HCT116 (cell line): ENCODE data around the gene NFE2L2. TPM values are rescaled to one million over a fixed set of nuclear protein-coding genes. Genes with fewer than 3 reads are reported as not detected.

Source experiments
- ATAC-seq: fragments of 200-7000 bp; cut with Tn5 transposase; 2 replicates; pipeline ENCODE4 v1.9.1; 2020; ENCODE audit warnings: mild to moderate bottlenecking, moderate library complexity
- BruUV-seq: library from RNA; stranded (reverse); fragments of 400-500 nt; replicated peaks from 2 replicates; lab custom pipeline; 2021; lab: Mats Ljungman, UMichigan
- CTCF ChIA-PET: fragments of 300-600 bp; sonication (Branson Sonifier 250); formaldehyde crosslinking; loops from one replicate; lab custom pipeline; 2021; ENCODE audit warnings: antibody characterized with exemption; lab: Charles Lee
- POLR2A ChIA-PET: fragments of 300-600, 350-600 bp; sonication (Branson Sonifier 250); formaldehyde crosslinking; loops from one replicate; lab custom pipeline; 2021; ENCODE audit warnings: antibody characterized with exemption; lab: Charles Lee
- RAD21 ChIA-PET, 2 experiments: fragments of 300-600 bp; sonication (Branson Sonifier 250); formaldehyde crosslinking; loops; one replicate each; lab custom pipeline; 2023; ENCODE audit warnings: low total read pairs in 2 of 2; ENCODE audit not compliant: uncharacterized antibody in 2 of 2, unreplicated experiment in 2 of 2, low non-redundant PET in 1 of 2; lab: Charles Lee
- DNase-seq: peaks from one replicate; pipeline ENCODE4 v3.0.0-alpha.2; 2010; ENCODE audit warnings: low read depth, low spot score
- H2AFZ ChIP-seq: fragments of 200-600 bp; shearing (Covaris generic), sonication (generic); 2 replicates; pipeline ENCODE4 v1.6.1; 2017; ENCODE audit warnings: low read depth, mixed run types, mixed read lengths, antibody characterized with exemption, low read length; ENCODE audit not compliant: poor library complexity, severe bottlenecking
- H3K27ac ChIP-seq: 2 replicates; pipeline ENCODE4 v1.5.1; 2012; ENCODE audit warnings: low read depth, low read length
- H3K27me3 ChIP-seq: fragments of 200-600 bp; sonication (generic); 2 replicates; pipeline ENCODE4 v1.6.1; 2016; ENCODE audit warnings: mixed run types, low read length, mixed read lengths; ENCODE audit not compliant: insufficient read depth
- H3K36me3 ChIP-seq, 2 experiments: fragments of 200-500 bp in 1 of 2; fragments of 200-600 bp in 1 of 2; sonication (Bioruptor generic) in 1 of 2; sonication (generic) in 1 of 2; 2 replicates each; pipeline versions ENCODE4 v1.5.1 to v1.6.1; 2014 to 2016; ENCODE audit warnings: low read length in 2 of 2, inconsistent platforms in 1 of 2, mixed read lengths in 1 of 2, mixed run types in 1 of 2; ENCODE audit not compliant: insufficient read depth in 2 of 2, control insufficient read depth in 1 of 2
- H3K4me1 ChIP-seq, 2 experiments: fragments of 200-600 bp in 1 of 2; sonication (generic) in 1 of 2; 2 replicates each; pipeline versions ENCODE4 v1.5.1 to v1.6.1; 2012 to 2017; ENCODE audit warnings: low read length in 2 of 2, inconsistent platforms in 1 of 2, mild to moderate bottlenecking in 1 of 2, mixed read lengths in 1 of 2, mixed run types in 1 of 2, moderate library complexity in 1 of 2; ENCODE audit not compliant: insufficient read depth in 2 of 2, control insufficient read depth in 1 of 2
- H3K4me2 ChIP-seq: fragments of 200-600 bp; sonication (generic); 2 replicates; pipeline ENCODE4 v1.6.1; 2017; ENCODE audit warnings: mixed run types, low read length, mixed read lengths
- H3K4me3 ChIP-seq, 2 experiments: fragments of 200-600 bp in 1 of 2; sonication (generic) in 1 of 2; replicated peaks in 1 of 2; 2 replicates each; pipeline ENCODE4 v1.5.1; 2011 to 2016; ENCODE audit warnings: low read length in 2 of 2, control low read depth in 1 of 2, low read depth in 1 of 2, mild to moderate bottlenecking in 1 of 2, mixed read lengths in 1 of 2, mixed run types in 1 of 2
- H3K79me2 ChIP-seq: fragments of 200-600 bp; sonication (generic); 2 replicates; pipeline ENCODE4 v1.6.1; 2017; ENCODE audit warnings: mild to moderate bottlenecking, mixed run types, low read length, moderate library complexity, mixed read lengths; ENCODE audit not compliant: insufficient read depth
- H3K9ac ChIP-seq: fragments of 200-600 bp; sonication (generic); 2 replicates; pipeline ENCODE4 v1.6.1; 2016; ENCODE audit warnings: low read length, mixed read lengths
- H3K9me2 ChIP-seq: fragments of 200-600 bp; sonication (generic), shearing (Covaris generic); 2 replicates; pipeline ENCODE4 v1.6.1; 2017; ENCODE audit warnings: mixed run types, mild to moderate bottlenecking, moderate library complexity; ENCODE audit not compliant: insufficient read depth
- H3K9me3 ChIP-seq, 2 experiments: fragments of 200-500 bp in 1 of 2; fragments of 200-600 bp in 1 of 2; sonication (Bioruptor generic) in 1 of 2; sonication (generic) in 1 of 2; 2 replicates each; pipeline ENCODE4 v1.6.1; 2014 to 2017; ENCODE audit warnings: low read length in 2 of 2, mixed read lengths in 2 of 2, inconsistent platforms in 1 of 2, low read depth in 1 of 2, mild to moderate bottlenecking in 1 of 2, mixed run types in 1 of 2, moderate library complexity in 1 of 2; ENCODE audit not compliant: control insufficient read depth in 1 of 2, insufficient read depth in 1 of 2
- H4K20me1 ChIP-seq: fragments of 200-600 bp; sonication (generic), shearing (Covaris generic); 2 replicates; pipeline ENCODE4 v1.6.1; 2017; ENCODE audit warnings: mixed run types, mild to moderate bottlenecking, moderate library complexity; ENCODE audit not compliant: insufficient read depth
- CEBPB ChIP-seq: IDR thresholded peaks from 2 replicates; pipeline ENCODE4 v1.6.1; 2012; ENCODE audit warnings: low read depth
- EGR1 ChIP-seq: IDR thresholded peaks from 2 replicates; pipeline ENCODE4 v1.6.1; 2012; ENCODE audit warnings: low read depth
- ELF1 ChIP-seq: IDR thresholded peaks from 2 replicates; pipeline ENCODE4 v1.6.1; 2012; ENCODE audit warnings: low read depth, borderline replicate concordance
- EZH2phosphoT487 ChIP-seq: fragments of 200-600 bp; IDR thresholded peaks from 2 replicates; pipeline ENCODE4 v1.6.1; 2018; ENCODE audit warnings: antibody characterized with exemption, borderline replicate concordance
- JUND ChIP-seq: IDR thresholded peaks from 2 replicates; pipeline ENCODE4 v1.6.1; 2012
- RAD21 ChIP-seq: IDR thresholded peaks from 2 replicates; pipeline ENCODE4 v1.6.1; 2012; ENCODE audit warnings: low read depth, mild to moderate bottlenecking
- SRF ChIP-seq: IDR thresholded peaks from 2 replicates; pipeline ENCODE4 v1.6.1; 2012; ENCODE audit warnings: low read depth
- ZFX ChIP-seq: fragments of 450-650 bp; IDR thresholded peaks from 2 replicates; pipeline ENCODE4 v1.6.1; 2017
- ZNF274 ChIP-seq: fragments of 200-500 bp; sonication (Bioruptor generic); IDR thresholded peaks from 2 replicates; pipeline ENCODE4 v1.6.1; 2014; ENCODE audit warnings: mild to moderate bottlenecking, low read depth, low read length, inconsistent platforms
- intact Hi-C: fragments of 100-400 bp; cut with micrococcal nuclease; formaldehyde crosslinking; loops from 2 replicates; pipeline ENCODE4 v1.10.0; 2022
- total RNA-seq: library from RNA; stranded (reverse); gene quantifications from one replicate; pipeline ENCODE4 v1.2.1, GENCODE V29; 2021; ENCODE audit not compliant: unreplicated experiment
- TF ChIP-seq, protein P1 (sequence below), 3 experiments: fragments of 200-600 bp in 1 of 3; sonication (generic) in 1 of 3; IDR thresholded peaks in 2 of 3; conservative IDR thresholded peaks in 1 of 3; 2 replicates each; pipeline ENCODE4 v1.5.1; 2012 to 2017; ENCODE audit warnings: low read depth in 2 of 3, low read length in 2 of 3, antibody characterized with exemption in 1 of 3, borderline replicate concordance in 1 of 3, control low read depth in 1 of 3, mild to moderate bottlenecking in 1 of 3, mixed read lengths in 1 of 3, mixed run types in 1 of 3, moderate library complexity in 1 of 3; ENCODE audit not compliant: insufficient read depth in 1 of 3
- TF ChIP-seq, protein P2 (sequence below): IDR thresholded peaks from 2 replicates; pipeline ENCODE4 v1.6.1; 2012

The NFE2L2 gene
- total RNA-seq, 1 experiment from 2014 or later, result 106 TPM

DNA sequence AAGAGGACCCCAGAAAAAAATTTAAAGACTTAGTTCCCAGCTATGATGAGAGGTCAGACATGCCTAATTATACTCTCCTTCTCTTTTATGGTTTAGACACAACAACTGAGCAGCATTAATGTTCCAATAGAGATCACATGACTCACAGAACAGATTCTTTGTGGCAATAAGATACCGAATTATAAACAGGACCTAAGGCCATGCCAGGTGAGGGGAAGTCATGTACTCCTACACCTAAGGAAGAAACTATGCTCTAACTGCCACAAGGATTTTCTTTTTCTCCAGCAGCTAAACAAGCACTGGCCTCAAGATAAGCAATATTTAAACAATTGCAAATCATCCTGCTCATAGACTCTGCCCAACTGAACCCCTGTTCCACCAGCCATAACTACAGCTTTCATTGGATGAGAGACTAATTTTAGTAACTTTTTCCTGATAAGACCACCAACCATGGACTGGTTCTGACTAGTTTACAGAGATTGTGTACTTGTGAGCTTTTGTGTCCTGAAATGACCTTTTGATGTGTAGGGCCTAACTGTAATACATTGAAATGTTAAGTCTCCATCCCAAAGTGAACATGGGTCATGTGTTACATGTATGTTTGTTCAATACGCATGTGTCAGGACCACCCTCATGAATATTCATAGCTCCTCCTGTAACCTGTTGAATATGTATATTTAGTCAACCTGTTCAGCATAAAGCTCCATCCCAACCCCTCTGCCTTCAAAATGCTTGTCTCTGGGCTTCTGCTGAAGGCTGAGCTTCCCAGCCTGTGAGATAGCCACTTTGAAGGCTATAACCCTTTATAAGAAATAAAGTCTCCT, 21.6 kb upstream of the NFE2L2 start:
- Histone ChIP-seq H3K27ac (no peak overlapping the region), H3K27me3 (no peaks in the 10 kb centered on the region), H3K9me2 (no peaks in the 10 kb centered on the region), H3K4me2 (no peak overlapping the region), H3K79me2 (no peaks in the 10 kb centered on the region), H3K4me3 (no peak overlapping the region), H4K20me1 (no peaks in the 10 kb centered on the region), H3K9me3 (no peaks in the 10 kb centered on the region), H2AFZ (no peak overlapping the region), H3K9ac (no peak overlapping the region), H3K4me1 (peaks cover 0 to 12% of the 10 kb centered on the region in 2 experiments; a peak in 1 of 4 replicates), H3K36me3 (no peaks in the 10 kb centered on the region)
- no TSS peak for BruUV-seq
- no peak for ATAC-seq
- TF ChIP-seq EZH2phosphoT487 (no peak), ZNF274 (no peak), JUND (no peak), ELF1 (no peak), ZFX (no peak), CEBPB (no peak), EGR1 (no peak), RAD21 (no peak), SRF (no peak)
- TF ChIP-seq, protein P1, sequence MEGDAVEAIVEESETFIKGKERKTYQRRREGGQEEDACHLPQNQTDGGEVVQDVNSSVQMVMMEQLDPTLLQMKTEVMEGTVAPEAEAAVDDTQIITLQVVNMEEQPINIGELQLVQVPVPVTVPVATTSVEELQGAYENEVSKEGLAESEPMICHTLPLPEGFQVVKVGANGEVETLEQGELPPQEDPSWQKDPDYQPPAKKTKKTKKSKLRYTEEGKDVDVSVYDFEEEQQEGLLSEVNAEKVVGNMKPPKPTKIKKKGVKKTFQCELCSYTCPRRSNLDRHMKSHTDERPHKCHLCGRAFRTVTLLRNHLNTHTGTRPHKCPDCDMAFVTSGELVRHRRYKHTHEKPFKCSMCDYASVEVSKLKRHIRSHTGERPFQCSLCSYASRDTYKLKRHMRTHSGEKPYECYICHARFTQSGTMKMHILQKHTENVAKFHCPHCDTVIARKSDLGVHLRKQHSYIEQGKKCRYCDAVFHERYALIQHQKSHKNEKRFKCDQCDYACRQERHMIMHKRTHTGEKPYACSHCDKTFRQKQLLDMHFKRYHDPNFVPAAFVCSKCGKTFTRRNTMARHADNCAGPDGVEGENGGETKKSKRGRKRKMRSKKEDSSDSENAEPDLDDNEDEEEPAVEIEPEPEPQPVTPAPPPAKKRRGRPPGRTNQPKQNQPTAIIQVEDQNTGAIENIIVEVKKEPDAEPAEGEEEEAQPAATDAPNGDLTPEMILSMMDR (IDR thresholded peaks at IDR 0.05 in 2 of 3, conservative IDR thresholded peaks at IDR 0.05 in 1 of 3; ENCODE audit: borderline replicate concordance in 1 of 3, insufficient read depth in 1 of 3, low read depth in 2 of 3, low read length in 2 of 3), result no peak
- TF ChIP-seq, protein P2, sequence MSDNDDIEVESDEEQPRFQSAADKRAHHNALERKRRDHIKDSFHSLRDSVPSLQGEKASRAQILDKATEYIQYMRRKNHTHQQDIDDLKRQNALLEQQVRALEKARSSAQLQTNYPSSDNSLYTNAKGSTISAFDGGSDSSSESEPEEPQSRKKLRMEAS, result no peak
- intact Hi-C loops, result no loop called here
- DNase-seq, result no peak
- ChIA-PET POLR2A (interaction anchor here (0.8 kb wide), 1 partner anchor 22 kb away, joined by 4 read pairs; no protein-coding TSS in a partner anchor), CTCF (no interaction called here), RAD21 (no interaction called here)
